OCI-LY3 (cell line): ENCODE measurements around the gene RIC1.

Experiments used
- CTCF ChIP-seq: fragments of 200-600, 300-600 bp; sonication (generic); IDR thresholded peaks from 2 replicates; pipeline ENCODE4 v1.5.1; 2014; ENCODE audit warnings: antibody characterized with exemption, low read length, low read depth
- EZH2phosphoT487 ChIP-seq: fragments of 200-600 bp; shearing (Covaris generic); IDR thresholded peaks from 2 replicates; pipeline ENCODE4 v1.6.1; 2018; ENCODE audit warnings: antibody characterized with exemption, mixed run types, low read depth

GRCh38 chr9:5579881-5580280, 49.0 kb upstream of the RIC1 start:
- TF ChIP-seq CTCF (no peak), EZH2phosphoT487 (no peak)
